ENCODE results near the gene FURIN. TPM values are rescaled to one million over a fixed set of nuclear protein-coding genes. Genes with fewer than 3 reads are reported as not detected.
"Not testable (repeated sequence)": the region's sequence is repeated elsewhere in the genome, so short reads cannot be mapped to it uniquely, and the experiment has no call there.

Gene FURIN
- total and polyA plus RNA-seq, 9 donors, result 16.3 to 39.5 (median 34.5) TPM

- Histone ChIP-seq H3K27ac (ENCODE audit: low read length) (no peak overlapping the region), H3K4me3 (ENCODE audit: low read length) (no peak overlapping the region), H3K4me1 (ENCODE audit: control insufficient read depth, insufficient read depth, low read length) (peaks cover 16% of the 10 kb centered on the region), H3K9me3 (replicated peaks; ENCODE audit: control insufficient read depth, low read depth, low read length) (no peaks in the 10 kb centered on the region), H3K36me3 (ENCODE audit: control insufficient read depth, insufficient read depth, low read length) (peaks cover 69% of the 10 kb centered on the region), H3K27me3 (ENCODE audit: control insufficient read depth, insufficient read depth, low read length) (no peaks in the 10 kb centered on the region)
- DNase-seq, result no peak
- 83% methylated on average over 26 of the region's 31 CpGs for WGBS (ENCODE audit: insufficient coverage)
These were observed 21.5 kb downstream of the FURIN start for GRCh38 chr15:90889736-90890456.

GRCh38 chr15:90890839-90891238 lies 22.5 kb downstream of the FURIN start:
- DNase-seq, result no peak
- no peak overlapping the region for H3K4me3 ChIP-seq (ENCODE audit: low read length)
- H3K9me3 ChIP-seq (replicated peaks; ENCODE audit: control insufficient read depth, low read depth, low read length), result no peaks in the 10 kb centered on the region
- H3K36me3 ChIP-seq (ENCODE audit: control insufficient read depth, insufficient read depth, low read length), result peaks cover 77% of the 10 kb centered on the region
- no peaks in the 10 kb centered on the region for H3K27me3 ChIP-seq (ENCODE audit: control insufficient read depth, insufficient read depth, low read length)
- 72% methylated on average over 6 of the region's 12 CpGs for WGBS (ENCODE audit: insufficient coverage)
- peaks cover 7% of the 10 kb centered on the region for H3K4me1 ChIP-seq (ENCODE audit: control insufficient read depth, insufficient read depth, low read length)
- no peak overlapping the region for H3K27ac ChIP-seq (ENCODE audit: low read length)

DNA sequence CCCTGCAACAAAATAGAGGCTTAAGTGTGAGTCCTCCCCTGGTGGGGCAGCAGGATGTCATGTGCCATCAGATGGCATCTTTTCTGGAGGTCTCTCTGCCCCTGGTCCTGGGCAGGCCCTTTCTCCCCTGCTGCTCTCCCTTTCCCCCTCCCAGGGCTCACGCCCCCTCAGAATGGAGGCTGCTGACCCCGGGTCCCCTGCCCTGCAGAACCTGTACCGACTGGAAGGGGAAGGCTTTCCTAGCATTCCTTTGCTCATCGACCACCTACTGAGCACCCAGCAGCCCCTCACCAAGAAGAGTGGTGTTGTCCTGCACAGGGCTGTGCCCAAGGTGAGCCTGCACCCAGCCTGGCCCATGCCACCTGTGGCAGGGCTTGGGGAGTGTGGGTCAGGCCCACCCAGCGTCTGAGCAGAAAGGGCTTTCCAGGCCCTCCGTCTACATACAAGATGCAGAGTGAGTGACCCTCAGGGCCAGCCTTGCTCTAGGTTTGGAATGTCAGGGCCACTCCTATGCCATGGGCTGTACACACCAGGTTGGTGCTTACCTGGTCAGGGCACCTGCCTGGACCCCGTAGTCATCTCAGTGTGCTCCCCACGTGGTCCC lies 23.1 kb downstream of the FURIN start:
- no peak overlapping the region for H3K27ac ChIP-seq (ENCODE audit: low read length)
- no peak for DNase-seq
- H3K36me3 ChIP-seq (ENCODE audit: control insufficient read depth, insufficient read depth, low read length), result peaks cover 79% of the 10 kb centered on the region
- H3K9me3 ChIP-seq (replicated peaks; ENCODE audit: control insufficient read depth, low read depth, low read length), result no peaks in the 10 kb centered on the region
- WGBS (ENCODE audit: insufficient coverage), result 92% methylated on average over 6 of the region's 8 CpGs
- H3K4me3 ChIP-seq (ENCODE audit: low read length), result no peak overlapping the region
- H3K4me1 ChIP-seq (ENCODE audit: control insufficient read depth, insufficient read depth, low read length), result peaks cover 2% of the 10 kb centered on the region
- H3K27me3 ChIP-seq (ENCODE audit: control insufficient read depth, insufficient read depth, low read length), result no peaks in the 10 kb centered on the region

GRCh38 chr15:90892023-90892422 lies 23.6 kb downstream of the FURIN start:
- Histone ChIP-seq H3K27me3 (ENCODE audit: control insufficient read depth, insufficient read depth, low read length) (no peaks in the 10 kb centered on the region), H3K9me3 (replicated peaks; ENCODE audit: control insufficient read depth, low read depth, low read length) (no peaks in the 10 kb centered on the region), H3K4me3 (ENCODE audit: low read length) (no peak overlapping the region), H3K4me1 (ENCODE audit: control insufficient read depth, insufficient read depth, low read length) (no peaks in the 10 kb centered on the region), H3K27ac (ENCODE audit: low read length) (no peak overlapping the region), H3K36me3 (ENCODE audit: control insufficient read depth, insufficient read depth, low read length) (peaks cover 74% of the 10 kb centered on the region)
- 93% methylated on average over 8 of the region's 11 CpGs for WGBS (ENCODE audit: insufficient coverage)
- DNase-seq, result no peak

GRCh38 chr15:90892498-90893174 lies 24.2 kb downstream of the FURIN start:
- DNase-seq, result no peak
- H3K4me3 ChIP-seq (ENCODE audit: low read length), result no peak overlapping the region
- H3K36me3 ChIP-seq (ENCODE audit: control insufficient read depth, insufficient read depth, low read length), result peaks cover 67% of the 10 kb centered on the region
- no peaks in the 10 kb centered on the region for H3K9me3 ChIP-seq (replicated peaks; ENCODE audit: control insufficient read depth, low read depth, low read length)
- WGBS (ENCODE audit: insufficient coverage), result 95% methylated on average over 27 of the region's 29 CpGs
- H3K4me1 ChIP-seq (ENCODE audit: control insufficient read depth, insufficient read depth, low read length), result no peaks in the 10 kb centered on the region
- no peak overlapping the region for H3K27ac ChIP-seq (ENCODE audit: low read length)
- H3K27me3 ChIP-seq (ENCODE audit: control insufficient read depth, insufficient read depth, low read length), result no peaks in the 10 kb centered on the region

GRCh38 chr15:90893175-90894090 lies 25.0 kb downstream of the FURIN start:
- H3K4me1 ChIP-seq (ENCODE audit: control insufficient read depth, insufficient read depth, low read length), result no peaks in the 10 kb centered on the region
- DNase-seq, result no peak
- H3K27me3 ChIP-seq (ENCODE audit: control insufficient read depth, insufficient read depth, low read length), result no peaks in the 10 kb centered on the region
- peaks cover 61% of the 10 kb centered on the region for H3K36me3 ChIP-seq (ENCODE audit: control insufficient read depth, insufficient read depth, low read length)
- no peak overlapping the region for H3K27ac ChIP-seq (ENCODE audit: low read length)
- 84% methylated on average over 26 of the region's 33 CpGs for WGBS (ENCODE audit: insufficient coverage)
- no peaks in the 10 kb centered on the region for H3K9me3 ChIP-seq (replicated peaks; ENCODE audit: control insufficient read depth, low read depth, low read length)
- no peak overlapping the region for H3K4me3 ChIP-seq (ENCODE audit: low read length)

- H3K4me1 ChIP-seq (ENCODE audit: control insufficient read depth, insufficient read depth, low read length), result no peaks in the 10 kb centered on the region
- H3K36me3 ChIP-seq (ENCODE audit: control insufficient read depth, insufficient read depth, low read length), result peaks cover 48% of the 10 kb centered on the region
- WGBS (ENCODE audit: insufficient coverage), result 54% methylated on average over 9 of the region's 10 CpGs
- no peaks in the 10 kb centered on the region for H3K9me3 ChIP-seq (replicated peaks; ENCODE audit: control insufficient read depth, low read depth, low read length)
- DNase-seq, result peak; percentile 27
- no peaks in the 10 kb centered on the region for H3K27me3 ChIP-seq (ENCODE audit: control insufficient read depth, insufficient read depth, low read length)
- H3K27ac ChIP-seq (ENCODE audit: low read length), result no peak overlapping the region
- H3K4me3 ChIP-seq (ENCODE audit: low read length), result no peak overlapping the region
These were observed 27.3 kb downstream of the FURIN start for GRCh38 chr15:90895571-90896117.

DNA sequence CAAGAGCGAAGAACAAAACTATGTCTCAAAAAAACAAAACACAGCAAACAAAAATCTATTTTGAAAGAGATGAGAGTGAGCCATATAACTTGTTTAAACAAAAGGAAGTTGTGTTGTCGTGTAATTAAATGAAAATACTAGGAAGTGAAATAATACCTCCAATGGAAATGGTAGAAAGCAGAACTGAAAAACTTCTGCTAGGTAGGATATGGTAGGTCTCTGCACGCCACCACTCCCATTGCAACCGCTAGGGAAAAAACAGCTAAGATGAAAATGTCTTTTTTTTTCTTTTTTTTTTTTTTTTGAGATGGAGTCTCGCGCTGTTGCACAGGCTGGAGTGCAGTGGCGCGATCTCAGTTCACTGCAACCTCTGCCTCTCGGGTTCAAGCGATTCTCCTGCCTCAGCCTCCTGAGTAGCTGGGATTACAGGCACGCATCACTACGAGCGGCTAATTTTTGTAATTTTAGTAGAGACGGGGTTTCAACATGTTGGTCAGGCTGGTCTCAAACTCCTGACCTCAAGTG lies 28.8 kb downstream of the FURIN start:
- not testable (repeated sequence) for H3K9me3 ChIP-seq (replicated peaks; ENCODE audit: control insufficient read depth, low read depth, low read length); H3K27ac ChIP-seq (ENCODE audit: low read length); H3K4me1 ChIP-seq (ENCODE audit: control insufficient read depth, insufficient read depth, low read length); H3K27me3 ChIP-seq (ENCODE audit: control insufficient read depth, insufficient read depth, low read length); H3K4me3 ChIP-seq (ENCODE audit: low read length); DNase-seq
- peaks cover 33% of the 10 kb centered on the region for H3K36me3 ChIP-seq (ENCODE audit: control insufficient read depth, insufficient read depth, low read length)
- WGBS (ENCODE audit: insufficient coverage), result 84% methylated on average over 4 of the region's 14 CpGs

DNA sequence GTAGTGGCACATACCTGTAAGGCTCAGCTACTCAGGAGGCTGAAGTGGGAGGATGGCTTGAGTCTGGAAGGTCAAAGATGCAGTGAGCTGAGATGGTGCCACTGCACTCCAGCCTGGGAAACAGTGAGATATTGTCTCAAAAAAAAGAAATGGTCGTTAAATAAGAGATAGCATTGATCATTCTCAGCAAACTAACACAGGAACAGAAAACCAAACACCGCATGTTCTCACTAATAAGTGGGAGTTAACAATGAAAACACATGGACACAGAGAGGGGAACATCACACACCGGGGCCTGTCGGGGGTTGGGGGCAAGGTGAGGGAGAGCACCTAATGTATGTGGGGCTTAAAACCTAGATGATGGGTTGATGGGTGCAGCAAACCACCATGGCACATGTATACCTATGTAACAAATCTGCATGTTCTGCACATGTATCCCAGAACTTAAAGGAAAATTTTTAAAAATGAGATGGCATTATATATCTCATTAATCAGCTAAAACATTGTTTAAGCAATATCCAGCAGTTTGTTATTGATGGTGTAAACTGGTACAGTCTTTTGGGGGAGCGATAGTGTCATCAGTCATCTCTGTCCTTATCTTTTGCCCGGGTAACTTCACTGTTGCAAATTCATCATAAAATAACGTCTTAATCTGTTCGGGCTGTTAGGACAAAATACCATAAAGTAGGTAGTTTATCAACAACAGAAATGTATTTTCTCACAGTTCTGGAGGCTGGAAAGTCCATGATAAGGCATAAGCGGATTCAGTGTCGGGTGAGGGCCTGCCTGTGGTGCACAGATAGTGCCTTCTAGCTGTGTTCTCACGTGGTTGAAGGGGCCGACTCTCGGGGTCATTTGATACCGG lies 33.0 kb downstream of the FURIN start:
- H3K4me3 ChIP-seq (ENCODE audit: low read length), result no peak overlapping the region
- H3K27me3 ChIP-seq (ENCODE audit: control insufficient read depth, insufficient read depth, low read length), result no peaks in the 10 kb centered on the region
- no peak overlapping the region for H3K27ac ChIP-seq (ENCODE audit: low read length)
- no peaks in the 10 kb centered on the region for H3K9me3 ChIP-seq (replicated peaks; ENCODE audit: control insufficient read depth, low read depth, low read length)
- DNase-seq, result peak; percentile 33
- H3K4me1 ChIP-seq (ENCODE audit: control insufficient read depth, insufficient read depth, low read length), result peaks cover 15% of the 10 kb centered on the region
- peaks cover 18% of the 10 kb centered on the region for H3K36me3 ChIP-seq (ENCODE audit: control insufficient read depth, insufficient read depth, low read length)
- 80% methylated on average over 2 of the region's 14 CpGs for WGBS (ENCODE audit: insufficient coverage)
